T-cell (primary cell): ENCODE measurements around the gene DIABLO. TPM values are rescaled to one million over a fixed set of nuclear protein-coding genes. Genes with fewer than 3 reads are reported as not detected.

ENCODE experiments used
- ATAC-seq, 4 experiments: fragments of 200-7000 bp in 3 of 4; fragments of 150-1000 bp in 1 of 4; cut with Tn5 transposase; replicated peaks in 1 of 4; 1 replicate in 3 of 4; 2 replicates in 1 of 4; pipeline ENCODE4 v1.10.0; 2021; ENCODE audit warnings: moderate library complexity in 3 of 4, mild to moderate bottlenecking in 2 of 4, moderate number of reproducible peaks in 1 of 4
- CTCF ChIA-PET, 2 donors: fragments of 300-600 bp; sonication (Branson Sonifier 250); formaldehyde crosslinking; loops; one replicate each; lab custom pipeline; 2022; ENCODE audit warnings: antibody characterized with exemption in 2 of 2; lab: Charles Lee
- POLR2A ChIA-PET, 2 donors: fragments of 300-600 bp; sonication (Branson Sonifier 250); formaldehyde crosslinking; loops; one replicate each; lab custom pipeline; 2022; ENCODE audit warnings: antibody characterized with exemption in 2 of 2; lab: Charles Lee
- DNase-seq, 35 experiments: peaks; one replicate each; pipeline versions ENCODE4 v3.0.0 to v3.0.0-alpha.2; 2013 to 2023
- H3K27ac ChIP-seq: one replicate; pipeline ENCODE4 v1.5.1; 2013; ENCODE audit warnings: low read length
- H3K27me3 ChIP-seq, 2 experiments: replicated peaks in 1 of 2; 1 replicate in 1 of 2; 2 replicates in 1 of 2; pipeline versions ENCODE4 v1.6.1 to v1.7.0; 2013; ENCODE audit warnings: low read length in 1 of 2, mixed read lengths in 1 of 2; ENCODE audit not compliant: control insufficient read depth in 2 of 2, insufficient read depth in 2 of 2; ENCODE audit errors: extremely low read depth in 1 of 2
- H3K36me3 ChIP-seq, 2 donors: 1 replicate in 1 of 2; 2 replicates in 1 of 2; pipeline versions ENCODE4 v1.6.1 to v1.7.0; 2013; ENCODE audit warnings: low read length in 1 of 2; ENCODE audit not compliant: control insufficient read depth in 2 of 2, insufficient read depth in 1 of 2; ENCODE audit errors: extremely low read depth in 1 of 2
- H3K4me1 ChIP-seq, 2 experiments: 1 replicate in 1 of 2; 2 replicates in 1 of 2; pipeline versions ENCODE4 v1.6.1 to v1.7.0; 2013; ENCODE audit warnings: low read length in 2 of 2, mixed read lengths in 1 of 2; ENCODE audit not compliant: insufficient read depth in 2 of 2, control insufficient read depth in 1 of 2; ENCODE audit errors: extremely low read depth in 1 of 2
- H3K4me3 ChIP-seq, 2 donors: 1 replicate in 1 of 2; 2 replicates in 1 of 2; pipeline versions ENCODE4 v1.5.1 to v1.7.0; 2013; ENCODE audit warnings: mild to moderate bottlenecking in 2 of 2, low read length in 1 of 2, moderate library complexity in 1 of 2; ENCODE audit not compliant: control insufficient read depth in 1 of 2; ENCODE audit errors: extremely low read depth in 1 of 2
- H3K9me3 ChIP-seq: 2 replicates; pipeline ENCODE4 v1.7.0; 2013
- H3K27ac Mint-ChIP-seq, 2 donors: one replicate each; pipeline ENCODE4 v1.8.0; 2020 to 2021; ENCODE audit warnings: mild to moderate bottlenecking in 2 of 2, mixed read lengths in 2 of 2
- H3K27me3 Mint-ChIP-seq, 2 donors: one replicate each; pipeline ENCODE4 v1.8.0; 2021 to 2022; ENCODE audit warnings: mixed read lengths in 2 of 2
- H3K36me3 Mint-ChIP-seq: one replicate; pipeline ENCODE4 v1.8.0; 2021; ENCODE audit warnings: mixed read lengths
- H3K4me1 Mint-ChIP-seq, 3 donors: one replicate each; pipeline ENCODE4 v1.8.0; 2020 to 2022; ENCODE audit warnings: mixed read lengths in 3 of 3, mild to moderate bottlenecking in 1 of 3
- H3K4me3 Mint-ChIP-seq, 3 donors: one replicate each; pipeline ENCODE4 v1.8.0; 2020 to 2022; ENCODE audit warnings: mild to moderate bottlenecking in 3 of 3, mixed read lengths in 3 of 3, moderate library complexity in 3 of 3
- H3K9me3 Mint-ChIP-seq, 3 donors: one replicate each; pipeline ENCODE4 v1.8.0; 2020 to 2022; ENCODE audit warnings: mixed read lengths in 3 of 3
- WGBS: methylation state at CpG from one replicate; pipeline ENCODE4 v1.1.5; 2013; ENCODE audit warnings: missing lambda C conversion rate; ENCODE audit not compliant: insufficient coverage; 5-methylcytosine and 5-hydroxymethylcytosine counted together
- total RNA-seq, 35 experiments: library from RNA in 6 of 35; stranded (reverse) in 6 of 35; fragments of 120-200 nt in 1 of 35; gene quantifications; one replicate each; pipeline versions ENCODE4 v1.2.1 to v1.2.4 and lab custom pipeline; 2013 to 2026

Gene DIABLO
- total RNA-seq, 5 donors from 2014 or later (not counting 1 experiment from before 2014, with no cell fraction given): 39.8 to 85.1 (median 41.3) TPM

DNA sequence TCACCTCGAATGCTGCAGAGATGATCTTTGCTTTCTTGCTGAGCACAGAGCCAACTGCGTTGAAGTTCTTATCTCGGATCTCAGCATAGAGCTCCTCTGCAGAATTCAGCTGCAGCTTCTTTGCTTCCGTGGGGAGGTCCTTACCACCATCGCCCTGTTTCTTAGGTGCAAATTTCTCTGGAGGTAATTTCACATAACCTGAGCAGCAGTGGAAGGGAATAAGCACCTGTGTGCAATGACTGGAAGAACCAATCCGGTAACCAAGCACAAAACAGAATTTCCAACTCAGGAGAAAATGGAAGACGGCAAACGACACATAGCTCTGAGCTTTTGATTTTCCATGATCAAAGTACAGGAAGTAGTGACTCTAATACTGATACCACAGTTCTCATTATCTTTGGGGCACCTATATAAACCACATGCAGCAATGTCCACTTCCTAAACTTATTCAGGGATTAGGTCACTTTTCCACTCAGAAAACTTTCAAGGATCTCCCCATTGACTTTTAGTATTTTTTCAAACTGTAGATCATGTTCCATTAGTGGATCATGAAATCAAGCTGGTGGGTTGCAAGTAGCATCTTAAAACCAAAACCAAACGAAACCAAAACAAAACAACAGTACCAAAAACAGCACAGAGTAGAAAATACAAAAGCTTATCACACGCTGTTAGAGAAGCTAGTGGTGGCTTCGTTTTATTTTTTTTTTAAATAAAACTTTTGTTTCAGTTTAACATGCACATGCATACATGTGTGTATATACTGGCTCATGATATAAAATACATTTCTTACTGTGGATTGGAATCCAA lies 18.9 kb upstream of the DIABLO start:
- 37% methylated on average over 4 of the region's 11 CpGs for whole genome bisulfite sequencing
- Histone ChIP-seq H3K27ac (peak overlapping the region; percentile 72), H3K4me3 (peak overlapping the region in 1 of 2 donors; percentile 49), H3K9me3 (no peaks in the 10 kb centered on the region), H3K4me1 (peaks cover 5 to 26% of the 10 kb centered on the region in 2 experiments), H3K27me3 (no peaks in the 10 kb centered on the region), H3K36me3 (peaks cover 7 to 37% of the 10 kb centered on the region in 2 donors)
- ATAC-seq (peak; percentile 79 to 84 (median 83)), DNase-seq (peak in 16 of 35 experiments; percentile 1 to 60 (median 14))
- Mint-ChIP-seq H3K9me3 (no peaks in the 10 kb centered on the region), H3K27ac (peak overlapping the region; percentile 91 to 93), H3K36me3 (peaks cover 40% of the 10 kb centered on the region), H3K4me3 (peak overlapping the region; percentile 76 to 85 (median 82)), H3K4me1 (peaks cover 17 to 41% (median 34%) of the 10 kb centered on the region in 3 donors), H3K27me3 (no peaks in the 10 kb centered on the region)
- CTCF ChIA-PET: interaction anchor here (0.5 to 2.1 kb wide), 15 partner anchors 9 to 1952 kb away, joined by 3 to 30 read pairs (median 3); partner anchors contain the start of genes DIABLO (in 1 of the 2), RNU4-1 (in 1 of the 2) and VPS33A (in 1 of the 2)
- POLR2A ChIA-PET: interaction anchor here (0.5 to 1.7 kb wide), 11 partner anchors 11 to 1357 kb away, joined by 3 to 18 read pairs (median 3); partner anchors contain the start of gene DIABLO (in 1 of the 2)

DNA sequence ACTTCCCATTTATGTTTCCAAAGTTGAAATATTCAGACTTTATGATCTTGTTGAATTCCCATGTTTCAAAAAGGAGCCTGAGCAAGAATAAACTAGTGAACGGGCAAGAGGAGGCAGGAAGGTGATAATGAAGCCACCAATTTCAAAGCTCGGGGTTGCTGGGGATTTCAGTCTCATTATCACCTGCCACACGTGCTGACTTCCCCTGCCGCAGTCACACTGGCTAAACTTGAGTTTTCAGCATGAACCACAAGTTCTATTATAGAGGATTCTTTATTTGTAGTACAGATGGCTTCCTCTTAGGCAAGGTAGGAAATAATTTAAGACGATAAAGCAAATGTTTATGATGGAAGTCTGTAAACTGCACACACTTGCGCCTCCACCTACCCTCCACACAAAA lies 18.1 kb upstream of the DIABLO start:
- Histone ChIP-seq H3K36me3 (peaks cover 7 to 33% of the 10 kb centered on the region in 2 donors), H3K27ac (peak overlapping the region; percentile 72), H3K27me3 (no peaks in the 10 kb centered on the region), H3K9me3 (no peaks in the 10 kb centered on the region), H3K4me3 (peak overlapping the region in 1 of 2 donors; percentile 49), H3K4me1 (peaks cover 5 to 26% of the 10 kb centered on the region in 2 experiments)
- Mint-ChIP-seq H3K9me3 (no peaks in the 10 kb centered on the region), H3K4me1 (peaks cover 17 to 41% (median 34%) of the 10 kb centered on the region in 3 donors), H3K36me3 (peaks cover 38% of the 10 kb centered on the region), H3K27ac (peak overlapping the region; percentile 91 to 93), H3K4me3 (peak overlapping the region; percentile 76 to 85 (median 82)), H3K27me3 (no peaks in the 10 kb centered on the region)
- peak; percentile 21 to 46 (median 40) for ATAC-seq
- DNase-seq: peak in 12 of 35 experiments; percentile 4 to 60 (median 18)
- CTCF ChIA-PET: interaction anchor here (0.7 to 2.1 kb wide), 5 partner anchors 8 to 1951 kb away, joined by 3 to 30 read pairs (median 4); partner anchors contain the start of genes RNU4-1 (in 1 of the 2) and VPS33A (in 1 of the 2)
- POLR2A ChIA-PET: interaction anchor here in 1 of 2 donors (1.7 kb wide), 2 partner anchors 18 to 23 kb away, joined by 13 to 18 read pairs; partner anchors contain the start of gene DIABLO
- 18% methylated on average over 1 of the region's 6 CpGs for WGBS

DNA sequence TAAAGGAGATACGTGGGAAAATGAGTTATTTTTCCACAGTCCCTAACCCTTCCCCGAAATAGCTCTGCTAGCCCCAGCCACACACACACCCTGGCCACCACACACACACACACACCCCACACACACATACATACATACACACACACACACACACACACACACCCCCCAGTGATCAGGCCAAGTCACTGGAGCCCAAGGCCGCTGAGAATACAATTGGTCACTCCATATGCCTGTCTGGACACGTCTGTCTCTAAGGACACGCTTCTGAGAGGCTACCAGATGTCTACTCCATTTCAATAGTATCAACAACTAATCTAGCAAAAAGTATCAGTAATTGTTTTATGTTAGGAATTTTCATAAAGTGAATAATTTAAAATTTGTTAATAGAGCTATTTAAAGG lies 13.0 kb upstream of the DIABLO start:
- Histone ChIP-seq H3K9me3 (no peaks in the 10 kb centered on the region), H3K27me3 (no peaks in the 10 kb centered on the region), H3K36me3 (peaks cover 7 to 63% of the 10 kb centered on the region in 2 donors), H3K4me3 (no peak overlapping the region), H3K27ac (no peak overlapping the region), H3K4me1 (peaks cover 5 to 12% of the 10 kb centered on the region in 2 experiments)
- Mint-ChIP-seq H3K4me3 (no peak overlapping the region), H3K4me1 (peaks cover 9 to 21% (median 19%) of the 10 kb centered on the region in 3 donors), H3K9me3 (no peaks in the 10 kb centered on the region), H3K36me3 (peaks cover 49% of the 10 kb centered on the region), H3K27ac (no peak overlapping the region), H3K27me3 (no peaks in the 10 kb centered on the region)
- DNase-seq (no peak), ATAC-seq (no peak)
- ChIA-PET CTCF (interaction anchor here in 1 of 2 donors (0.7 to 1.1 kb wide), 2 partner anchors 28 to 892 kb away, joined by 3 read pairs; no protein-coding TSS in a partner anchor), POLR2A (interaction anchor here in 1 of 2 donors (0.7 kb wide), 1 partner anchor 15 kb away, joined by 5 read pairs; no protein-coding TSS in a partner anchor)
- WGBS: 100% methylated on average over 1 of the region's 5 CpGs

DNA sequence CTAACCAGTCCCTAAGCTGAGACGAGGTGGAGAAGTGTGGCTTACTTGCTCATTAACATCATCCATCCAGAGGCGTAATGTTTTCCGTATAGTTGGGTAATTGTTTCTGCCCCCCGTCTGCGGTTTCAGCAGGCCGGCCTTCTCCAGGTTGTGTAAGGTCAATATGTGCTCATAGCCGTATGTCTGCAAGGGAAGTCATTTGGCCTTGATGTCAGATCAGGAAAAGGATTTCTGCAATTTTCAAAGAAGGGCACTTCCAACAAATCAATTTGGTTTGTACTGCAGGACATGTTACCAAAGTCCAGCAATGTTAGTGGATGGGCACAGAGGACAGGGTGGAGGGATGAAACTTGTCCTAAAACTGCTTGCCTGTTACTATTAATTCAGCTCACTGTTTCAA lies 9.9 kb upstream of the DIABLO start:
- Mint-ChIP-seq H3K27ac (no peak overlapping the region), H3K4me1 (peaks cover 4 to 6% (median 5%) of the 10 kb centered on the region in 3 donors), H3K9me3 (no peaks in the 10 kb centered on the region), H3K4me3 (no peak overlapping the region), H3K36me3 (peaks cover 66% of the 10 kb centered on the region), H3K27me3 (no peaks in the 10 kb centered on the region)
- H3K27me3 ChIP-seq: no peaks in the 10 kb centered on the region
- H3K27ac ChIP-seq: no peak overlapping the region
- H3K4me1 ChIP-seq: no peaks in the 10 kb centered on the region
- peaks cover 4 to 83% of the 10 kb centered on the region in 2 donors for H3K36me3 ChIP-seq
- DNase-seq: no peak
- ATAC-seq: no peak
- no peak overlapping the region for H3K4me3 ChIP-seq
- ChIA-PET CTCF (interaction anchor here (0.5 to 1.5 kb wide), 3 partner anchors 9 to 308 kb away, joined by 3 to 5 read pairs (median 4); no protein-coding TSS in a partner anchor), POLR2A (no interaction called here)
- 80% methylated on average over 1 of the region's 7 CpGs for WGBS
- H3K9me3 ChIP-seq: no peaks in the 10 kb centered on the region

DNA sequence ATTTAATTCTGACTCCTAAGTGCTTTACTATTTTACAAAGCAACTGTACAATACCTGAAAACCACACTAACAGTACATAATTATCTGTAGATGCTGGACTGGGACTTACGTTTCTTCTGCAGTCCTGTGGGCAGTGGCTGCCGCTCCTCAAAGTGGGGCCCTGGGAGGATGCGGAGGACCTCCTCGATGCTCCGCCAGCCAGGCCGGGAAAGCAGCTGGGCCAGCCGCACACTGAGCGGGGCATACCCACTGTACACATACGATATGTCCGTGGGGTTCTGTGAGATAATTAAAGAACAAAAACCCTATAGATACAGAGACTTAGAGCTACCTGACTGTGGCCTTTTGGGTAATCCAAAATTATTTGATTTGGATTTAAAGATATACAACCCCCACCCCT lies 6.8 kb upstream of the DIABLO start:
- Mint-ChIP-seq H3K9me3 (no peaks in the 10 kb centered on the region), H3K27ac (no peak overlapping the region), H3K27me3 (no peaks in the 10 kb centered on the region), H3K4me1 (peaks cover 10 to 12% (median 10%) of the 10 kb centered on the region in 3 donors), H3K36me3 (peaks cover 56% of the 10 kb centered on the region), H3K4me3 (no peak overlapping the region)
- WGBS: 100% methylated on average over 2 of the region's 10 CpGs
- Histone ChIP-seq H3K4me3 (no peak overlapping the region), H3K4me1 (peaks cover 0 to 9% of the 10 kb centered on the region in 2 experiments), H3K27ac (no peak overlapping the region), H3K27me3 (no peaks in the 10 kb centered on the region), H3K36me3 (peaks cover 0 to 71% of the 10 kb centered on the region in 2 donors), H3K9me3 (no peaks in the 10 kb centered on the region)
- DNase-seq (no peak), ATAC-seq (no peak)
- ChIA-PET POLR2A (interaction anchor here in 1 of 2 donors (1.0 kb wide), 1 partner anchor 294 kb away, joined by 3 read pairs; the partner anchor contains the start of genes KNTC1 and RSRC2), CTCF (interaction anchor here (0.6 to 1.2 kb wide), 3 partner anchors 12 to 1288 kb away, joined by 5 to 7 read pairs (median 6); no protein-coding TSS in a partner anchor)

DNA sequence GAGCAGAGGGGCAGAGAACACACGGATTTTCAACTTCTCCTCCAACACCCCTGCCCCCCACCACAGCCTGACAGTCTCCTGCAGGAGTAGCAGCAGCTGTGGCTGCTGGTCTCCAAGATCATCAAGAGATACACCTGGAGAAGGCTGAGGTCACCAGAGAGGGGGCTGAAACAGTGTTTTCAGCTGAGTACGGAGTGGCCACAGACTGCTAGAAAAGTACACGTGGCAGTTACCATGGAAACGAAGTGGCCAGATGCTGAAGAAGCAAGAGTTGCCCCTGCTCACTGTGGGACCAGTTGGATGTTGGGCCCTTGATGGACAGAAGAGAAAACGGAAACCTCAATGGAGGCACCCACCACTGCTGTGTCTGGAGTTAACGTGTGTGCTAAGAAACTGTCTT lies 4.9 kb upstream of the DIABLO start:
- POLR2A ChIA-PET: interaction anchor here in 1 of 2 donors (0.6 kb wide), 1 partner anchor 19 kb away, joined by 5 read pairs; no protein-coding TSS in a partner anchor
- Histone ChIP-seq H3K27ac (no peak overlapping the region), H3K4me3 (no peak overlapping the region), H3K4me1 (peaks cover 4 to 22% of the 10 kb centered on the region in 2 experiments), H3K36me3 (peaks cover 0 to 56% of the 10 kb centered on the region in 2 donors), H3K9me3 (no peaks in the 10 kb centered on the region), H3K27me3 (no peaks in the 10 kb centered on the region)
- no peak overlapping the region for H3K27ac Mint-ChIP-seq
- H3K27me3 Mint-ChIP-seq: no peaks in the 10 kb centered on the region
- ATAC-seq (no peak), DNase-seq (no peak)
- H3K36me3 Mint-ChIP-seq: peaks cover 48% of the 10 kb centered on the region
- H3K4me1 Mint-ChIP-seq: peaks cover 22 to 24% (median 23%) of the 10 kb centered on the region in 3 donors
- no peak overlapping the region for H3K4me3 Mint-ChIP-seq
- CTCF ChIA-PET: no interaction called here
- H3K9me3 Mint-ChIP-seq: no peaks in the 10 kb centered on the region
- 53% methylated on average over 3 of the region's 6 CpGs for WGBS
